Nephron (organoid): ENCODE measurements around the gene KLF3.

Experiments used
- H3K27ac Mint-ChIP-seq, 3 experiments: 2 replicates each; pipeline ENCODE4 v1.8.0; 2020; ENCODE audit warnings: mixed read lengths in 3 of 3, mild to moderate bottlenecking in 2 of 3, moderate library complexity in 1 of 3
- H3K27me3 Mint-ChIP-seq: 2 replicates; pipeline ENCODE4 v1.8.0; 2021; ENCODE audit warnings: low read depth, mild to moderate bottlenecking, moderate library complexity, mixed read lengths
- H3K36me3 Mint-ChIP-seq: 2 replicates; pipeline ENCODE4 v1.8.0; 2020; ENCODE audit warnings: low read depth, mixed read lengths
- H3K4me1 Mint-ChIP-seq: 2 replicates; pipeline ENCODE4 v1.8.0; 2020; ENCODE audit warnings: mixed read lengths
- H3K4me3 Mint-ChIP-seq, 3 experiments: 2 replicates each; pipeline ENCODE4 v1.8.0; 2020; ENCODE audit warnings: mild to moderate bottlenecking in 3 of 3, mixed read lengths in 3 of 3, moderate library complexity in 2 of 3
- H3K9me3 Mint-ChIP-seq: 2 replicates; pipeline ENCODE4 v1.8.0; 2020; ENCODE audit warnings: mixed read lengths
- CTCF ChIP-seq, 3 experiments: fragments of 200-600 bp; sonication (generic); IDR thresholded peaks; one replicate each; pipeline ENCODE4 v1.5.0; 2021; ENCODE audit warnings: antibody characterized with exemption in 3 of 3; ENCODE audit not compliant: unreplicated experiment in 3 of 3

The KLF3 gene

GRCh38 chr4:38728631-38729141 lies 64.7 kb downstream of the KLF3 start:
- Mint-ChIP-seq H3K27ac (no peak overlapping the region), H3K36me3 (peaks cover 8% of the 10 kb centered on the region), H3K9me3 (peaks cover 7% of the 10 kb centered on the region), H3K4me3 (no peak overlapping the region), H3K4me1 (peaks cover 13% of the 10 kb centered on the region), H3K27me3 (peaks cover 3% of the 10 kb centered on the region)
- TF ChIP-seq CTCF (IDR thresholded peaks at IDR 0.05; ENCODE audit: unreplicated experiment in 3 of 3): no peak

GRCh38 chr4:38730493-38730829 lies 66.5 kb downstream of the KLF3 start:
- Mint-ChIP-seq H3K4me1 (peaks cover 6% of the 10 kb centered on the region), H3K9me3 (peaks cover 7% of the 10 kb centered on the region), H3K27me3 (peaks cover 4% of the 10 kb centered on the region), H3K27ac (no peak overlapping the region), H3K36me3 (peaks cover 12% of the 10 kb centered on the region), H3K4me3 (no peak overlapping the region)
- no peak for TF ChIP-seq CTCF (IDR thresholded peaks at IDR 0.05; ENCODE audit: unreplicated experiment in 3 of 3)

GRCh38 chr4:38730830-38731646 lies 67.0 kb downstream of the KLF3 start:
- peaks cover 4% of the 10 kb centered on the region for H3K27me3 Mint-ChIP-seq
- H3K4me3 Mint-ChIP-seq: no peak overlapping the region
- peaks cover 12% of the 10 kb centered on the region for H3K36me3 Mint-ChIP-seq
- peak; percentile 89 to 92 (median 92) for TF ChIP-seq CTCF (IDR thresholded peaks at IDR 0.05; ENCODE audit: unreplicated experiment in 3 of 3)
- no peak overlapping the region for H3K27ac Mint-ChIP-seq
- peaks cover 7% of the 10 kb centered on the region for H3K9me3 Mint-ChIP-seq
- H3K4me1 Mint-ChIP-seq: peaks cover 6% of the 10 kb centered on the region

GRCh38 chr4:38733663-38734062 lies 69.7 kb downstream of the KLF3 start:
- peaks cover 7% of the 10 kb centered on the region for H3K4me1 Mint-ChIP-seq
- peaks cover 4% of the 10 kb centered on the region for H3K27me3 Mint-ChIP-seq
- no peak overlapping the region for H3K27ac Mint-ChIP-seq

GRCh38 chr4:38734446-38734845 lies 70.4 kb downstream of the KLF3 start:
- Mint-ChIP-seq H3K4me3 (no peak overlapping the region), H3K9me3 (peaks cover 7% of the 10 kb centered on the region), H3K36me3 (peaks cover 12% of the 10 kb centered on the region), H3K27me3 (peaks cover 4% of the 10 kb centered on the region), H3K4me1 (peaks cover 10% of the 10 kb centered on the region), H3K27ac (no peak overlapping the region)
- TF ChIP-seq CTCF (IDR thresholded peaks at IDR 0.05; ENCODE audit: unreplicated experiment in 3 of 3): no peak

More at GRCh38 chr4:38733663-38734062, 69.7 kb downstream of the KLF3 start:
- Mint-ChIP-seq H3K4me3 (no peak overlapping the region), H3K36me3 (peaks cover 12% of the 10 kb centered on the region), H3K9me3 (peaks cover 7% of the 10 kb centered on the region)
- no peak for TF ChIP-seq CTCF (IDR thresholded peaks at IDR 0.05; ENCODE audit: unreplicated experiment in 3 of 3)

- no peak for TF ChIP-seq CTCF (IDR thresholded peaks at IDR 0.05; ENCODE audit: unreplicated experiment in 3 of 3)
- H3K4me3 Mint-ChIP-seq: no peak overlapping the region
- H3K36me3 Mint-ChIP-seq: peaks cover 12% of the 10 kb centered on the region
- H3K27me3 Mint-ChIP-seq: peaks cover 4% of the 10 kb centered on the region
- H3K4me1 Mint-ChIP-seq: peaks cover 10% of the 10 kb centered on the region
- H3K27ac Mint-ChIP-seq: no peak overlapping the region
- H3K9me3 Mint-ChIP-seq: peaks cover 7% of the 10 kb centered on the region
These were observed 70.9 kb downstream of the KLF3 start for GRCh38 chr4:38734911-38735310.
